ENCODE data around the gene SORBS1.

DNA sequence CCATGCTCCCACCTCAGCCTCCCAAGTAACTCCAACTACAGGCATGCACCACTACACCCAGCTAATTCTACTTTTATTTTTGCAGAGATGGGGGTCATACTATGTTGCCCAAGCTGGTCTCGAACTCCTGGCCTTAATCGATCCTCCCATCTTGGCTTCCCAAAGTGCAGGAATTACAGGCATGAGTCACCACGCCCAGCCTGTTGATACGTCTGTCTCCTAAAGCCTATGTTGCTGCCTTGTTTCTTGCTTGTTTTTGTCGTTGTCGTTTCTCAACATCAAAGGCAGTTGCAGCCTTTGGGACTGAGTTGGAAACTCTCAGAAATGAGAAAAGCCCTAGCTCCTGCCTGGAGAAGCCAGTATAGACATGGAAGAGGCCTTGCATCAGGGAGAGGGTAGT, 49.9 kb downstream of the SORBS1 start:
- TF ChIP-seq, protein P1, sequence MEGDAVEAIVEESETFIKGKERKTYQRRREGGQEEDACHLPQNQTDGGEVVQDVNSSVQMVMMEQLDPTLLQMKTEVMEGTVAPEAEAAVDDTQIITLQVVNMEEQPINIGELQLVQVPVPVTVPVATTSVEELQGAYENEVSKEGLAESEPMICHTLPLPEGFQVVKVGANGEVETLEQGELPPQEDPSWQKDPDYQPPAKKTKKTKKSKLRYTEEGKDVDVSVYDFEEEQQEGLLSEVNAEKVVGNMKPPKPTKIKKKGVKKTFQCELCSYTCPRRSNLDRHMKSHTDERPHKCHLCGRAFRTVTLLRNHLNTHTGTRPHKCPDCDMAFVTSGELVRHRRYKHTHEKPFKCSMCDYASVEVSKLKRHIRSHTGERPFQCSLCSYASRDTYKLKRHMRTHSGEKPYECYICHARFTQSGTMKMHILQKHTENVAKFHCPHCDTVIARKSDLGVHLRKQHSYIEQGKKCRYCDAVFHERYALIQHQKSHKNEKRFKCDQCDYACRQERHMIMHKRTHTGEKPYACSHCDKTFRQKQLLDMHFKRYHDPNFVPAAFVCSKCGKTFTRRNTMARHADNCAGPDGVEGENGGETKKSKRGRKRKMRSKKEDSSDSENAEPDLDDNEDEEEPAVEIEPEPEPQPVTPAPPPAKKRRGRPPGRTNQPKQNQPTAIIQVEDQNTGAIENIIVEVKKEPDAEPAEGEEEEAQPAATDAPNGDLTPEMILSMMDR (IDR thresholded peaks at IDR 0.05), result no peak
- TF ChIP-seq POLR2AphosphoS5 (IDR thresholded peaks at IDR 0.05) (no peak), POLR2A (IDR thresholded peaks at IDR 0.05) (no peak), EP300 (IDR thresholded peaks at IDR 0.05) (no peak)
